Stimulated activated CD8-positive, alpha-beta memory T cell treated with anti-CD3 and anti-CD28 coated beads, Interleukin-12 subunit alpha, Interleukin-12 subunit beta, amount 100 ng/mL, for 24 hours (primary cell): Measurements from ENCODE around the gene RASD1.
"Not testable (repeated sequence)": the region's sequence is repeated elsewhere in the genome, so short reads cannot be mapped to it uniquely, and the experiment has no call there.

ENCODE experiments used
- DNase-seq: peaks from one replicate; pipeline ENCODE4 v3.0.0-alpha.2; 2020; ENCODE audit errors: extremely low read depth

RASD1 gene

DNA sequence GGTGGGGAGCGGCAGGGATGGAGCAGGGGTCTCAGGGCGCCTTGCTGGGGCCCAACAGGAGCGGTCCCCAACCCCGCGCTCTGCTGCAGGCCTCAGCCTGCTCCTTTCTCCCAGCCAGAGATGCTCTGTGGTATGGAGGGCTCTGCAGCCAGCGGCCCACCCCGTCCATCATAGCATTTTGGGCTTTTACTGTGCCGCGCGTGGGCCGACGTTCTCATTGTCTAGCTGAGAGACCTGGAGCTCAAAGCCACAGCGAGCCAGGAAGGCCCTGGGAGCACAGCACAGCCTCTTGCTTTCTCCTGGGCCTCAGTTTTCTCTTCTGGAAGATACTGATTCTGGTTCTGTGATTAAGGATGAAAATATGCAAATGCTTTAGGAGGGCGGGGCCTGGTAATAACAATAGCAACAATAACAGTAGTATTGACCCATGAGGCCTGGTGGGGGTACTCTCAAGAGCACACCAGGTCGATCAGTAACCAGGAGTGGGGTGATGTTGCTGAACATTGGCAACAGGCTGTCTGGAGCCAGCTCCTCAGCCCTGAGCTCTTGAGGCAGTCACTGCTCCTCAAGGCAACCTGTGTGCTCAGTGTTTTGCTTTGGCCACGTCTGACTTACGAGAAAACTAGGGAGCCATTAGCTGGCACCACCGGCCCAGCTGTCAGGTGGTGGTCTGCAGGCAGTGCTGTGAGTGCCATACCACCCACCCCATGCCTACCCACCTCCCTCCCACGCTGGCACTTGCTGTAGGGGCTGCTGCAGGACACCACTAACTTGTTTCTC is 1.1 kb upstream of the RASD1 start:
- DNase-seq: no peak

DNA sequence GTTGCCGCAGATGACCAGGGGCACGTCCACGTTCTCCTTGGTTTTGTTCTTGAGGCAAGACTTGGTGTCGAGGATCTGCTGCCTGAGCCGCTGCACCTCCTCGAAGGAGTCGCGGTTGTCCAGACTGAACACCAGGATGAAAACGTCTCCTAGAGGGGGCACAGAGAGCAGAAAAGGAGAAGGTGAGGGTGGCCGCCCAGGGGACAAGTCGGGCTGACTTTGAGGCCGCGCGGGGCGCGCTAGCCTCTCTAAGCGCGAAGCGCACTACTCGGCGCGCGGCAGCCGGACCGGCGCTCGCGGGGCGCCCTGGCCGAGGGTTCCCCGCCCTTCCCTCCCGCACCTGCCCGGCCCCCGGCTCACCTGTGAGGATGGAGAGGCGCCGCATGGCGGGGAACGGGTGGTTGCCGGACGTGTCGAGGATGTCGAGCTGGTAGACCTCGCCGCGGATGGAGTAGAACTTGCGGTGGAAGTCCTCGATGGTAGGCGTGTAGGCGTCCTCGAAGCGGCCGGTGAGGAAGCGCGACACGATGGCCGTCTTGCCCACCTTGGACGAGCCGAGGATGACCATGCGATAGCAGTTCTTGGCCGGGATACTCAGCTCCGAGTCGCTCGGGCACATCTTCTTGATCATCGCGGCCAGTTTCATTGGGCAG is 533 bp downstream of the RASD1 start:
- DNase-seq: no peak

DNA sequence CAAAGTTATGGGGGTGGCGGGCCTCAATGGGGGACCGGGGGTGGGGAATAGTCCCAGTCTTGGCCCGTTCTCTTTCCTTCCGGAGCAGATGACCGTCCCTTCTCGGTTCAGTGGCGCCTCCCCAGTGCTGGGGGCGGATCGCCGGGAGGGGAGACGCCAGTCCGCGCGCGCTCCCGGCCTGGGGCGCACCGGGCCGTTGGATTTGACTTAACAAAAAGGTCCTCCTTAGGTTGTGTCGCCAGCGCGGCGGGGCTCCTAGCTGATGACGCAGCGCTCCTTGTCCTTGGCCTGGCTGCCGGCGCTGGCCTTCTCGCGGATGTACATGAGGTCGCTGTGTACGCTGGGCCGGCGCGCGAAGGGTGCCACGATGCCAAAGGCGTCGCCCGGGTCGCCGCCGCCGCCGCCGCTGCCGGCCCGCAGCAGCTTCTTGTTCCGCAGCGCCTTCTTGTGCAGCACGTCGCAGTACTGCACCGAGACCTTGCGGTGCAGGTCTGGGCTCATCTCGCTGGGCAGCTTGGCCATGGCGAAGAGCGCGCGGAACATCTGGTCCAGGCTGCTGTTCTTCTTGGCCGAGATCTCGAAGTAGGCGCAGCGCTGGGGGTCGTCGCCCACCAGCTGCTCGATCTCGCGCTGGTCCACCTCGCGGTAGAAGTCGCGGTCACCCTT is 1.2 kb downstream of the RASD1 start:
- DNase-seq: no peak

GRCh38 chr17:17494499-17494869 is 1.7 kb downstream of the RASD1 start:
- DNase-seq: no peak

DNA sequence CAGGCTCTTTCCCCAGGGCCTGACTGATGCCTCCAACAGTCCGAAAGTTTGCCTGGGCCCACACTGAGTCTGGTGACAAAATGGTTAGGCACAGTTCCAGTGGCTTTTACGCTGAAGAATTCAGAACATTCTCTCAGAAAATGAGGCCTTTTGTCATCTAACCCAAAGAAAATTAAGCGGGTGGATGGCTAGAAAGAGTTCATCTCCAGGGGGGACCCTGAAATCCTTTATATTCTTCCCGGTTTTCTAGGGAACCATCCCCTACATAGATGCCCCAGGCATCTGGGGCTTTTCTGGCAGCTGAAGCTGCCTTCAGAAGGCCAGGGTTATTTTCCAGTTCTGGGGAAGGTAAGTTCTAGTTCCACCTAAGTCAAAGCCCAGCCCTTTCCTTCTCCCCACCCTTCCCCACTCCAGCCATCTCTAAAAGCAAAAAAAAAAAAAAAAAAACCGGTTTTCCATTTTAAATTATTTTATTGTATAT is 2.2 kb downstream of the RASD1 start:
- no peak for DNase-seq

DNA sequence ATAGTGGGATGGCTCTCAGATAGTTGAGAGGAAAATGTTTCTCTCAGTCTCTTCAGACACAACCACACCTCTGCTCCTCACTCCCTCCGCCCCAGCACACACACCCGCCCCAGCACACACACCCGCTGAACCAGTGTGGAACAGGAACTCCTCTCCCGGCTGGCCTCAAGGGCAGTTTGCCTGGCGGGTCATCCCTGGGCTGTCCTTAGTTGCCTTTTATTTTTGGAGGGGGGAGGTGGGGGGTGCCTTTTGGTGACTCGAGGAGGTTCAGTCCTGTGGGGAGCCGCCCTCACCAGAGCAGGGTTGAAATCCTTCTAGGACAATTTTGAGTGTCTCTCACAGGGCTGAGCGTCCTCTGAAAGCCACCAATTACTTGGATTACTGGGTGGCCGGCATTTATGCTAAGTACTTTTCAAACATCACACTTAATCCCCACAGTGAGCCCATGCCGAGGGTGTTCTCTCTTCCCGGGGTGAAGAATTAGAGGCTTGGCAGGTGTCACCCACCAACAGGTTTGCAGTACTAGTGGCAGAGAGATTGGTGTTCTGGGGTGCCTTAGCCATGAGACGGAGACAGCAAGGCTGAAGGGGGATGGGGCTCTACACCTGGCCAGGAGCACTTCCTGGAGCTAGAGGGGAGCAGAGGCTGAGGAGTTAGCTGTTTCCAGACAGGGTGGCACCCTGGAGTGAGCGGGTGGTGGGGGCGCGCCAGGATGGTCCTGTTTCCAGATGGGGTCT is 2.8 kb downstream of the RASD1 start:
- DNase-seq: no peak

GRCh38 chr17:17492571-17492970 is 3.6 kb downstream of the RASD1 start:
- no peak for DNase-seq

GRCh38 chr17:17492085-17492484 is 4.1 kb downstream of the RASD1 start:
- no peak for DNase-seq

- no peak for DNase-seq
Measured at GRCh38 chr17:17491546-17491988, 4.6 kb downstream of the RASD1 start.

DNA sequence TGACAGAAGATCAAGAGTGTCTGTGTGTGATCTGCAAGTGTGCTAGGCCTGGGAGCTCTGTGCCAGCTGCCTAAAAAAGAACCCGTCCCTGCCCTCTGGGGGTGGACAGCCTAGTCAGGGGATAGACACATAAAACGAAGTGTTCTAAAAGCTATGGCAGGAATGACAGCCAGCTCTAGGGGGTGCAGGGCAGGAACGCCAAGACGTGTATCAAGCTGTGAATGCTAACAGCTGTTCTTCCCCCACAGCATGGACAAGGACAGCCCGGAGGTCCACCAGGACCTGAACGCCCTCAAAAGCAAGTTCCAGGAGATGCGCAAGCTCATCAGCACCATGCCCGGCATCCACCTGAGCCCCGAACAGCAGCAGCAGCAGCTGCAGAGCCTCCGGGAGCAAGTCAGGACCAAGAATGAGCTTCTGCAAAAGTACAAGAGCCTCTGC is 5.1 kb downstream of the RASD1 start:
- DNase-seq: no peak

DNA sequence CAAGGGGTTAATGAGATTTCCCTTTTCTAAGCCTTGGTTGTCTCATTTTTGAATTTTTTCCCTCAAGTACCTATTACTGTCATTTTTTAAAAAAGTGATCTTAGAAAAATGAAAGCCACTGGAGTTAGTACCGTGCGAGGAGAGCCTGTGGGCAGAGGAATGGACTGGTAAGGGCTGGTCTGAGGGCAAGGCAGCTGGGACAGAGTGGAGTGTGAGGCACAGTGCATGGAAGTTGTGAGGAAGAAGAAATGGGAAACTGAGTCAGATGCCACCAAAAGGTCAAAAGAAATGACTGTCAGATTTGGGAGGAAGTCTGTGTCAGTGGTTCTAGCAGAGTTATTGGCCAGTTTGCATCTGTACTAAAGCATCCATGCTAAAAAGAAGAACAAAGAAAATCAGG is 8.2 kb downstream of the RASD1 start:
- no peak for DNase-seq

- DNase-seq: not testable (repeated sequence)
Measured at GRCh38 chr17:17486416-17486815, 9.8 kb downstream of the RASD1 start.

DNA sequence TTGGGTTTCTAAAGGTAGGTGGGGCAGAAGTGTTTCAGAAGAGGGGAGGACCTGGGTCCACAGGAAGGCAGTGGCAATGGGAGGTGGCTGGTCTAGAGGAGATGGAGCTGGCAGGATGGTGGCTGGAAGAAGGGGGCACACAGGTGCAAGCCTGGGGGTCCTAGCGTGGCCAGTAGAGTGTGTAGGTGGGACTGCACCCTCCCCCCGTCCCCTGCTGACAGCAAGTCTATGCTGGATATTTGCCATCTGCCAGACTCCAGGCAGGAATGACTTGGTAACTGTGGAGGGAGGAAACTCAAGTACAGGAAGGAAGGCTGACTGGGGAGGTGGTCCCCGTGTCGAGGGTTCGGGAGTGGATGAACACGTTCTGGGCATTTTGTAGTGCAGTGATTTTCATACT is 10.8 kb downstream of the RASD1 start:
- DNase-seq: no peak

DNA sequence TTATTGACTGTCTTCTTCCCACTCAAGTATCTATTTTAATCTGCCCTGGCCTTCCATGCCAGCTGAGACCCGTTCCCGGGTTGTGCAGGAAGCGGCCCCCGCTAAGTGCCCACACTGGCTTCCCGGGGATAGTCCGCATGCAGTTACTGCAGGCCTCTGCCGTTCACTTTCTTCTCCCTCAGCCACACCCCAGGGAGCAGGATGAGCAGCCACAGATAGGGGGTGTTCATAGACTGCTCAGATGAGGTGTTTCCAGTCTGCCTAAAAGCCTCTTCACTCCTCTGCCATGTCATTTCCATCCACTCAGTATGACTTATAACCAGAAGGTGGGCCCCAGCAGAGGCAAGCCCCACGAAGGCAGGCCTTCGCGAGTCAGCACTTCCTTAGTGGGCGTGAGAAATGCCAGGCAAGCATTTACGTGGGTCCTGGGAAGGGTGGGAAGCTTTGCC is 11.7 kb downstream of the RASD1 start:
- DNase-seq: no peak

- no peak for DNase-seq
Measured at GRCh38 chr17:17481860-17482259, 14.3 kb downstream of the RASD1 start.

- no peak for DNase-seq
Measured at GRCh38 chr17:17480593-17481148, 15.5 kb downstream of the RASD1 start.

DNA sequence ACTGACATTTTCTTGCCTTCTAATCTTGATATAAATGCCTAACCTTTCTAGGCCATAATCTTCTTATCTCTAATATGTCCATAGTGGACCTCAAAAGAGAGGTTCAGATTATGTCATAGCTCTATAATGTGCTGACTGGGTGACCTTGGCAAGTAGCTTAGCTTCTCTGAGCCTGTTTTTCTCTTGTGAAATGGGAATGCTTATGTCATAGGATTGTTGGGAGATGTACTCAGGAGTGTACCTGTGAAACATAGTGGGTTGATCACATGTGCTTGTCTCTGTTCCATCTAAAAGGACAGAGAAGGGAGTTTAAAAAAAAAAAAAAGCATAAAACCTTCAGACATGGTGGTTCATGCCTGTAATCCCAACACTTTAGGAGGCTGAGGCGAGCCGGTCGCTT is 17.0 kb downstream of the RASD1 start:
- DNase-seq: no peak

GRCh38 chr17:17476865-17477467 is 19.2 kb downstream of the RASD1 start, which contains the start of gene MED9:
MED9 (plus strand) TSS chr17:17477000; CDS start chr17:17477042, 42 bp downstream.
- DNase-seq: peak; percentile 89

- DNase-seq: no peak
Measured at GRCh38 chr17:17474341-17474740, 21.9 kb downstream of the RASD1 start.

DNA sequence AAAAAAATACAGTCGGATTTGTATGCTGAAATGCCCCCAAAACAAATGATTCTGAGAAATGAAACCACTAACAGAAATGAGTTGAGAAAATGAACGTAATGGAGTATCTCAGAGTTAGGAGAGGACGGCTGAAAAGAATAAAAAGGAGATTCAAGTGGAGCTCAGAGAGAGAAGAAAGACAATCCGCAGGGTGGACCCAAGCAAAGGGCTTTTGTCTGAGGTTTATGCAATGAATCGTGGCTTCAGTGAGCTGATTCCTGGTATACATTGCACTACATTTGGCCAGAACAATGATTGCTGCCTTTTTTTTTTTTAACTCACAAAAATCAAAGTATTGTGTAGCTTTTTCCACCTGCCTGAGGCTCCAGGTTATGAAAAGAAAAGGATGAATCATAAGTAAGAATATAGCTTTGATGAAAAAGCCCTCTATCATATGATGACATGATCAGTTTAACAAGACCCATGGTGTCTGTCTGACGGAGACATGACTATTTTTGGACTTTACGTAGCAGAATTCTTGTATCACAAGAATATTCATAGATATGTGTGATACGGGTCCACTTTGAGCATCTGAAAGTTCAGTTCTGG is 23.8 kb downstream of the RASD1 start:
- DNase-seq: no peak

DNA sequence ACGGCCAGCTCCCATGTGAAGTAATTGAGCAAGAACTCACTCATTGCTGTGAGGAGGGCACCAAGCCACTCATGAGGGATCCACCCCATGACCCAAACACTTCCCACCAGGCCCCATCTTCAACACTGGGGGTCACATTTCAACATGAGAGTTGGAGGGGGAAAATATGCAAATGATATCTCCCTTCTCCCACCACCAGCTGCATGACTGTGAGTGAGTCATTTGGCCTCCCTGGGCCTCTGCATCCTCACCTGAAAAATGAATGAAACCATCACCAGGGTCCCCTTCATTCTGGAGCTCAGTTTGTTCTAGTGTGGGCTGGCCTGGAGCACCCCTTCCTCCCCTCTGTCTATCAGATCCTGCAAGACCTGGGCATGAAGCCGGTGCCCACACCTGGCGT is 26.2 kb downstream of the RASD1 start:
- DNase-seq: no peak
